CD4-positive, alpha-beta T cell treated with Interleukin-15 for 4 hours (primary cell): ENCODE results near the gene OSCAR.
"Not testable (repeated sequence)": the region's sequence is repeated elsewhere in the genome, so short reads cannot be mapped to it uniquely, and the experiment has no call there.

Experiments
- DNase-seq: peaks from one replicate; pipeline ENCODE4 v3.0.0-alpha.2; 2020; ENCODE audit warnings: low spot score

OSCAR gene

GRCh38 chr19:54125713-54126112 lies 25.1 kb upstream of the OSCAR start:
- DNase-seq: no peak

- DNase-seq: no peak
Measured at GRCh38 chr19:54124393-54124792, 23.8 kb upstream of the OSCAR start.

GRCh38 chr19:54123682-54124081 lies 23.1 kb upstream of the OSCAR start:
- no peak for DNase-seq

GRCh38 chr19:54121259-54121658 lies 20.7 kb upstream of the OSCAR start:
- DNase-seq: no peak

GRCh38 chr19:54115109-54116063 lies 14.8 kb upstream of the OSCAR start, which contains the start of the genes PRPF31 and TFPT:
PRPF31 (plus strand) TSS chr19:54115754; CDS start chr19:54118279, 2,525 bp downstream.
TFPT (minus strand) TSS chr19:54115657; CDS start chr19:54115269, 388 bp downstream.
- DNase-seq: peak; percentile 96

- peak; percentile 47 for DNase-seq
Measured at GRCh38 chr19:54114340-54115108, 13.9 kb upstream of the OSCAR start.

GRCh38 chr19:54109651-54110050 lies 9.0 kb upstream of the OSCAR start:
- DNase-seq: no peak

GRCh38 chr19:54108496-54108895 lies 7.9 kb upstream of the OSCAR start:
- DNase-seq: no peak

GRCh38 chr19:54107876-54108490 lies 7.4 kb upstream of the OSCAR start:
- no peak for DNase-seq

- DNase-seq: no peak
Measured at GRCh38 chr19:54106716-54107115, 6.1 kb upstream of the OSCAR start.

- no peak for DNase-seq
Measured at GRCh38 chr19:54105796-54106195, 5.2 kb upstream of the OSCAR start.

- DNase-seq: no peak
Measured at GRCh38 chr19:54104998-54105715, 4.6 kb upstream of the OSCAR start.

GRCh38 chr19:54102421-54103169 lies 2.0 kb upstream of the OSCAR start, which contains the start of gene NDUFA3:
NDUFA3 (plus strand) TSS chr19:54102855; CDS start chr19:54102879, 24 bp downstream.
- DNase-seq: peak; percentile 99

- not testable (repeated sequence) for DNase-seq
Measured at GRCh38 chr19:54099903-54100255, 724 bp downstream of the OSCAR start.

- no peak for DNase-seq
Measured at GRCh38 chr19:54099190-54099902, 1.3 kb downstream of the OSCAR start.

GRCh38 chr19:54096617-54097106 lies 3.9 kb downstream of the OSCAR start:
- peak; percentile 38 for DNase-seq

GRCh38 chr19:54095859-54096616 lies 4.6 kb downstream of the OSCAR start:
- DNase-seq: peak; percentile 40

- DNase-seq: no peak
Measured at GRCh38 chr19:54095136-54095858, 5.3 kb downstream of the OSCAR start.
